Umbilical cord (tissue), 2 donors: ENCODE measurements around the gene PBX4. TPM values are rescaled to one million over a fixed set of nuclear protein-coding genes. Genes with fewer than 3 reads are reported as not detected.
A peak's percentile ranks its signal among the peaks of the same experiment; 100 is the strongest.
"Not testable (repeated sequence)": the region's sequence is repeated elsewhere in the genome, so short reads cannot be mapped to it uniquely, and the experiment has no call there.

Experiments
- DNase-seq: peaks from one replicate; pipeline ENCODE4 v3.0.0-alpha.2; 2015; ENCODE audit warnings: low spot score
- total RNA-seq: library from RNA; depleted of rRNA; stranded (reverse); fragments of >200 nt; gene quantifications from one replicate; pipeline ENCODE4 v1.2.3, GENCODE V29; 2014; ENCODE audit warnings: low replicate concordance; ENCODE audit not compliant: insufficient read depth

The PBX4 gene
- total RNA-seq: 10.8 TPM

DNA sequence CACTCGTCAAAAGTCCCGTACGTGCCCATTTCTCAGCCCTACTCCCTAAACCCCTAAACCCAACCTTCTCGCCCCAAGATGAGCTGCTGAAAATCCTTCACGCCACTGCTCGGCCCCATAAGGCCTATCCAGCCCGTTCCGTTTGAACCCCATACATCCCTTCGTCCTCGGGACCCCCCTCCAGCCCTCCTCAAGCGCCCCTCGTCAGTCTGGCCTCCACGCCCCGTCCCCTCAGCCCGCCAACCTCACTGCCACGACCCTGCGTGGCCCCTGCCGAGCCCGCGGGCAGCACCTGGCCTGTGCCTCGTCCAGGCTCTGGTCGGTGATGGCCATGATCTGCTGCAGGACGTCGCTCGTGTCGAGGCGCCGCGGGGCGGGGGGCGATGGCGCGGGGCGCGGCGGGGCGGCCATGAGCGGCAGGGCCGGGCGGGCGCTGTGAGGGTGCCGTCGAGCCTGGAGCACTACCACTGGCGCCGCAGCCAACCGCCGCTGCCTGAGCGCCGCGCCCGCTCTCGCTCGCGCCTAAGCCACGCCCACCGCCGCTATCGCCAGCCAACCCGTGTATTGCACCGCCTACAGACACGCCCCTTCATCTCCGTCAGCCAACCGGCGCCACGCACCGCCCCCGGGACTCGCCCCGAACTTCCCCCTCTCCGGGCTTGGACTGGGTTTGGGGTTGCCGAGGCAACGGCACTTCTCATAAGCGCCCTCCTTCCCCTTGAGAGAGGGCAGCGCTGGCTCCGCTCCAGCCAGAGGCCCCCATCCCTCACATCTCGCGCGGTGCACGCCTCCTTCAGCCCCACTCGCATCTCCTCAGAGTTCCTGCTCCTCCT, at the start of gene PBX4:
PBX4 (minus strand) TSS at position 469 of the 833 bp plus-strand sequence; CDS start at position 411, 58 bp downstream.
- peak; percentile 98 for DNase-seq

DNA sequence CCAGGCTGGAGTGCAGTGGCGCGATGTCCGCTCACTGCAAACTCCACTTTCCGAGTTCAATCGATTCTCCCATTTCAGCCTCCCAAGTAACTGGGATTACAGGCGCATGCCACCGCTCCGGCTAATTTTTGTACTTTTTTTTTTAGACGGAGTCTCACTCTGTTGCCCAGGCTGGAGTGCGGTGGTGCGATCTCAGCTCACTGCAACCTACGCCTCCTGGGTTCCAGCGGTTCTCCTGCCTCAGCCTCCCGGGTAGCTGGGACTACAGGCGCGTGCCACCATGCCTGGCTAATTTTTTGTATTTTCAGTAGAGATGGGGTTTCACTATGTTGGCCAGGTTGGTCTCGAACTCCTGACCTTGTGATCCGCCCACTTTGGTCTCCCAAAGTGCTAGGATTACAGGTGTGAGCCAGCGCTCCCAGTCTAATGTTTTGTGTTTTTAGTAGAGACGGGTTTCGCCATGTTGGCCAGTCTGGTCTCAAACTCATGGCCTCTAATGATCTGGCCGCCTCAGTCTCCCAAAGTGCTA, 47.0 kb upstream of the PBX4 start:
- DNase-seq: not testable (repeated sequence)

DNA sequence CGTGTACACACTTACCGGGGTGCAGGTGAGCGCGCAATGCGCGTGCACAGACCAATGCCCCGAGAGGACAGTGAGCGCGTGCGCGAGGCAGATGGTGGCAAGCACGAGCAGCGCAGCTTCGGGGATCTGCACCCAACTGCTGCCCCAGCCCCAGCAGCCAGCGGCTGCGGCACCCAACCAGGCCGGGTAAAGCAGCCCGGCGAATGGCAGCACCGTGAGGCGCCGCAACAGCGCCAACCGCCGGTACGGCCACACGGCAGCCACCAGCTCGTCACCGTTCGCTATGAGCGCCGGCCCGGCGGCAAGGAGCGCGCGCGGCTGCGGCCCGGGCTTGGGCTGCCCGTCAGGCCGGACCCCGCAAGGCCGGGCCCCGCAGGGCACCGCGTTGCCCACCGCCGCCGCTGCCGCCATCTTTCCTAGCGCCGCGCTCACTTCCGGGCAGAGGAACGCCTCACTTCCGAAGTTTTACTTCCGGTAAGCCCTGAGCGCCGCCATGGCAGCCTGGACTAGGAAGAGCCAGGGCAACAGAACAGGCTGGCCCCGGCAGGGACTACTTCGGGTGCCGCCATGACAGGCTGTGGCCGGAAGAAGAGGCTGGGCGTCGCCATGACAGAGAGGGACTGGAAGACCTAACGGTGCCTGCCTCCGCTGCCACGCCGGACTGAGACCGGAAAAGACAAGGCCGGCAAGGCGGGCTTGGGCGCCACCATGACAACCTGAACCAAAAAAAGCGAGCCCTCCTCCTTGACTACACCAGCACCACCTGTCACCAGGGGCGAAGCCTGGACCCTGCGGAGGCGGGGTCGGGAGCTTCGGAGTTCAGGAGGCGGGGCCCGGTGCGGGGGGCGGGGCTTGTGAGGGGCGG, 45.0 kb upstream of the PBX4 start, which contains the start of gene ATP13A1:
ATP13A1 (minus strand) TSS at position 421 of the 865 bp plus-strand sequence; CDS start at position 411, 10 bp downstream.
- peak; percentile 99 for DNase-seq

- DNase-seq: no peak
Observed at GRCh38 chr19:19662871-19663255, 44.4 kb upstream of the PBX4 start.

DNA sequence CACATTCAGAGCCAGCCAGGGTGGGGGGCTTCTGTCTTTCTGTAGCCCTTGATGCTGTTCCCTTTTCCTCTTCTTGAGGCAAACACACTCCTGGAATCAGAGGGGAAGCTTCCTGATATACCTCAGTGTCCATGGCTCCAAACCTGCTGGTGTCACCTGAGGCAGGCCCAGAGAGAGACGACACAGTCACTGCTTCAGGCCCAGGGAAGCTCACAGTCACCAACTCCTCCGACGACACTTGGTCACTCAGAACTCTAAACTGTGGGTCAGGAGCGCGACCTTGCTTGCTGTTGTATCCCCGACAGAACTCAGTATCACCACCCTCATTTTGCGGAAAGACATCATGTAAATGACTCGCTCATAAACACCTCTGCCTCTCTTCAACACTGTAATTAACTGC, 43.9 kb upstream of the PBX4 start:
- DNase-seq: no peak

GRCh38 chr19:19661675-19662251, 43.3 kb upstream of the PBX4 start:
- DNase-seq: no peak

DNA sequence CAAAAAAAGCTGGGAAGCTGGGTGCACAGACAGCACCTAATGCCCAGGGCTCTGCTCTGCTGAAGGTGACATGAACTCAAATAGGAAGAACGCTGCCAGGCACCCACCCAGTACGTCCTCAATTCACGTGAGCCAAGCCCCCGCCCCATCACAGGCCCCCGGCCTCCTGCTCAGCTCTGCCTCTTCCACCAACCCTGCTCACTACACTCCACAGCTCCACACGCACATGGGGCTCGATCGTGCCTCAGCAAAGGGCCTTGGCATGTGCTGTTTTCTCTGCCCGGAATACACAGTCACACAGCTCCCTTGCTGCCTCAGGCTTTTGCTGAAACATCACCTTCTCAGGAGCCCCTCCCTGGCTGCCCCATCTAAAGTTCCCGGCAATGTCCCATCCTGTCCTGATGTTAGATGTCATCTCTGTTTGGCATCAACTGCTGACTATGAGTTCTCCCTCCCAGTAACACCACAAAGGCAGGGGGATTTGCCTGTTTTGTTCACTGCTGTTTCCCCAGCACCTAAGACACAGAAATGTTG, 42.7 kb upstream of the PBX4 start:
- DNase-seq: no peak

- DNase-seq: no peak
Observed at GRCh38 chr19:19659646-19660245, 41.3 kb upstream of the PBX4 start.

- DNase-seq: no peak
Observed at GRCh38 chr19:19657397-19657783, 38.9 kb upstream of the PBX4 start.

GRCh38 chr19:19656451-19657396, 38.2 kb upstream of the PBX4 start:
- DNase-seq: no peak

DNA sequence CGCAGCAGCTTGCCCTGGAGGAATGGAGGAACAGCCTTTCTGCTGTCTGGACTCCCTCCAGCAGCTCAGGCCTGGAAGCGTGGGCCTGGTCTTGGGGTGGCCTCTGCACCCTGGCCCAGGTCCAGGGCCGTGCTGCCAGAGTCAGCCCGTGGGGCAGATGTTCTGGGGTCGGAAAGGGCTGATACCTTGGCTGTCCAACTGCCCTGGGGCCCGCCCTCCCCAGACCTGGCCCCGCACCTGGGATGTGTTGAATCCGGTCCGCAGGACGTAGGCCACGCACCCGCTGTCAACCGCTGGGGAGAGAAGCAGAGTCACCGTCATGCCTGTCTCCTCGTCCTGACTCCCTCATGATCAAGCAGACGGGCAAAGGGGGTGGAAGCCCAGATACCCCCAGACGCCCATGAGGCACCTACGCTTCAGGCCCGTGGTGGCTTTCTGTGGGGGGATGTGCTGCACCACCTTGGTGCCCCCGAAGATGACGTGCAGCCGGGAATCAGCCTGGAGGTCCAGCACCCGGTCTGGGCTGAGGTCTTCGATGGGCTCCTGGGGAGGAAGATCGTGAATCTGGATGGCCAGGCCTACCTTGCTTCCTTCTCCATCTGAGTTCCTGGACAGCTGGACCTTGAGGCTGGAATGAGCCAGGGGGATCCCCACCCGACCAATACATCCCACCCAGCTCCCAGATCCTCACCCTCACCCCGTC, 37.3 kb upstream of the PBX4 start:
- DNase-seq: no peak

- no peak for DNase-seq
Observed at GRCh38 chr19:19655051-19655594, 36.6 kb upstream of the PBX4 start.

DNA sequence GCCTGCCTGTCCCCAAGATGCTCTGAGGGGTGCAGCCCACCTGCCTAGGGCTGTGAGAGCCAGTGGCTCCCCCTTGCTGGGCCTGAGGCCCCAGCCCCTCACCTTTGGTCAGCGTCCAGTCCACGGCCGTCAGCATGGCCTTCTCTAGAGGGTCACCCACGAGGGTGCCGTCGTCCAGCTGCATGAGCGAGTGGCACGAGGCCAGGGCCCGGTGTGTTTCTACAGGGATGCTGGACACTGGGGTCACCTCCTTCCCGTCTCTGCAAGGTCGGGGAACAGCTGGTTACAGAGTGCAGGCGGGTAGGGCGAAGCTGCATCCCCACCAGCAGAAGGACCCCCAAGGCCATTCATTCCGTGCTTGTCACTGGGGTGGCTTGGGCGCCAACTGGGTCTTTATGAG, 36.0 kb upstream of the PBX4 start:
- DNase-seq: no peak

DNA sequence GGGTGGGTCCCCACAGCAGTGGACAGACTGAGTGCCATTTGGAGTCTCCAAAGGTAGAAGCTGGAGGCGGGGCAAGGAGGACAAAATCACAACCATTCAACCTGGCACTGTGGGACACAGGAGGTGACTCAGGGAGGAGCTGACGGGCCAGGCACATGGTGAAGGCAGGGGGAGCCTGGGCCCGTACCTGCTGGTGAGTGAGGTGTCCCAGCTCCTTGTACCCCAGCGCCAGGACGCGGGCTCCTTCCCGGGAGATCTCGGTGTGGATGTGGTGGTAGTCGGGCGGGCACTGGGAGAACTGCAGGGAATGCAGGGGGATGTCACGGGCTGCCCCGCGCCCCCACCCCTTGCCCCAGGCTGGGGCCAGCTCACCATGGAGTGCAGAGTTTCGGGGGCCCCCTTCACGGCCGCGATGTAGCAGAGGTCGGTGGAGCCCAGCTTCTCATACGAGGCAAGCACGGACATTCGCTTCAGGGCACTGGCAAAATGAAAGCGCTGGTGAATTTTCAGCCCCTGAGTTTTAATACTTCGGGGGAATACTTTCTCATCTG, 35.2 kb upstream of the PBX4 start:
- no peak for DNase-seq

DNA sequence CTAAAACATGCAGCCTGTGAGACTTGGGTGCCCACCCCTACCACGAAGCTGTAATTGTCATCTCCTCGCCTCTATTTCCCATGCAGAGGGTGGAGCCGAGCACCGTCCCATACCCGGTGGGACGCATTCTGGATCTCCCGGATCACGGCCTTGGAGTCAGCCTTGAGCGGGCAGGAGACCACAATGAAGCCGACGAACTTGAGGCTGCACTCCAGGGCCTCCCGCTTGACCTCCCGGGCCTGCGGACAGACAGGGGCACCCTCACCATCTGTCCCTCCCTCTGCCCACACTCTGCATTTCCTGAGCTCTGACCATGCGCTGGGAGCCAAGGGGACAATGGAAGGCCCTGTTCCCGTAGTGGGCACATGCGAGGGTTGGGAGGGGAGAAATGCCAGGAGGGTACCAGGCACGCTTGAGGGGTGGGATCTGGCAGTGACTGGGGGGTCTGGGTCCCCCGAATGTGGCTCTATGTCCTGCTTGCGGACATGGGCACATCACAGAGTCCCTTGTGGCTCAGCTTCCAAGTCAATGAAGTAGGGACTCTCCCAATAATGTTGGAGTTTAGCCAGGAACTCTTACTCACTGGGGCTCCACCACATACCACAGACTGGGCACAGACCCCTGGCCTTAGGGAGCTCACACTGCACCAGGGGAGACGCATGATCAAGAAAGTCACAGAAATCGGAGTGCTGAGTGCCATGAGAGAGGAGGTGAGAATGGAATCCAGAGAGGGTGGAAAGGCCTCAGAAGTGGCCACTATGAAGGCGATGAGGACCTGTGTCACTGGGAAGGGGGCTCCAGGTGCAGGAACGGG, 34.2 kb upstream of the PBX4 start:
- no peak for DNase-seq

DNA sequence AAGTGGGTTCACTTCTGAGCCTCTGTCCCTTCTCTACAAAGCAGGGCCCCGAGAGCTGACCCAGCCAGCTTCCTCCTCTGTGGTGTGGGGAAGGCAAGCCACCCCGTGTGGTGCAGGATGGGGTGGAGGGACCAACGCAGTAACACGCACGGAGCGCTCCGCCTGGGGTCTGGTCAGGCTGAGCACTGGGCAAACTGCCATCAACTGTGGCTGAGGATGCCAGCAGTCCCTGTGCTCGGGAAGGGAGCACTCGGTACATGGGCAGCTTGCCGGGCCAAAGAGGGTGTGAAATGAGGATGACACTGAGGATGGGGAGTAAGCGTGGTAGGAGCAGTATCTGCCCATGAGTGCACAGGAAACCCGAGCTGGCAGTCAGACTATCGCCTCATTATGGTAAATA, 32.6 kb upstream of the PBX4 start:
- no peak for DNase-seq

- no peak for DNase-seq
Observed at GRCh38 chr19:19650331-19650730, 31.8 kb upstream of the PBX4 start.

- no peak for DNase-seq
Observed at GRCh38 chr19:19649580-19649995, 31.1 kb upstream of the PBX4 start.
